NB4 (cell line): Measurements from ENCODE around the gene CIAO3.

Experiments used
- CTCF ChIP-seq: IDR thresholded peaks from one replicate; pipeline ENCODE4 v1.5.1; 2012; ENCODE audit warnings: low read depth, low read length
- MAX ChIP-seq: IDR thresholded peaks from 2 replicates; pipeline ENCODE4 v1.6.1; 2011; ENCODE audit warnings: low read depth, low read length
- POLR2A ChIP-seq: IDR thresholded peaks from 2 replicates; pipeline ENCODE4 v1.6.1; 2011; ENCODE audit warnings: mild to moderate bottlenecking; ENCODE audit not compliant: insufficient read length; ENCODE audit errors: extremely low read depth

GRCh38 chr16:739560-740458 is 988 bp downstream of the CIAO3 start:
- TF ChIP-seq CTCF (no peak), POLR2A (no peak), MAX (no peak)
